HepG2 (cell line): ENCODE measurements around the gene PUS1. TPM values are rescaled to one million over a fixed set of nuclear protein-coding genes. Genes with fewer than 3 reads are reported as not detected.

ENCODE experiments used
- ATAC-seq: fragments of 200-7000 bp; cut with Tn5 transposase; 3 replicates; pipeline ENCODE4 v1.9.1; 2020; ENCODE audit warnings: mild to moderate bottlenecking, moderate library complexity
- BruUV-seq: library from RNA; stranded (reverse); fragments of 400-500 nt; replicated peaks from 2 replicates; lab custom pipeline; 2021; lab: Mats Ljungman, UMichigan
- CTCF ChIA-PET: fragments of 300-600 bp; formaldehyde crosslinking; extraction: SDS; loops from one replicate; lab custom pipeline; 2021; ENCODE audit warnings: low total read pairs, inconsistent platforms, low intra/inter-chr PET ratio; lab: Yijun Ruan, JAX
- POLR2A ChIA-PET: fragments of 350-600 bp; sonication (Branson Sonifier 250); formaldehyde crosslinking; loops from one replicate; lab custom pipeline; 2020; ENCODE audit warnings: antibody characterized with exemption, inconsistent platforms; lab: Yijun Ruan, JAX
- DNase-seq: peaks from one replicate; pipeline ENCODE4 v3.0.0-alpha.2; 2015; ENCODE audit warnings: low spot score
- FAIRE-seq: peaks from 3 replicates; lab custom pipeline; 2011; peaks lifted over from hg19 to GRCh38; lab: Jason Lieb, UNC
- H2AFZ ChIP-seq: one replicate; pipeline ENCODE4 v1.6.1; 2011; ENCODE audit warnings: low read length, inconsistent platforms
- H3K27ac ChIP-seq: fragments of 300-600 bp; 3 replicates; pipeline ENCODE4 v1.8.0; 2011; ENCODE audit warnings: mixed run types, mild to moderate bottlenecking, mixed read lengths, low read length, inconsistent platforms; ENCODE audit not compliant: insufficient read depth; ENCODE audit errors: extremely low read length
- H3K27me3 ChIP-seq, 2 experiments: fragments of 200-600 bp in 1 of 2; 2 replicates in 1 of 2; 3 replicates in 1 of 2; pipeline versions ENCODE4 v1.6.0 to v1.8.0; 2011; ENCODE audit warnings: low read length in 2 of 2, mild to moderate bottlenecking in 2 of 2, moderate library complexity in 2 of 2, inconsistent platforms in 1 of 2; ENCODE audit not compliant: insufficient read depth in 2 of 2, control insufficient read depth in 1 of 2
- H3K36me3 ChIP-seq, 2 experiments: fragments of 200-600 bp in 1 of 2; replicated peaks in 1 of 2; 2 replicates in 1 of 2; 3 replicates in 1 of 2; pipeline versions ENCODE4 v1.5.1 to v1.8.0; 2011; ENCODE audit warnings: low read length in 2 of 2, inconsistent platforms in 1 of 2; ENCODE audit not compliant: insufficient read depth in 2 of 2, control insufficient read depth in 1 of 2
- H3K4me1 ChIP-seq: 2 replicates; pipeline ENCODE4 v1.5.1; 2012; ENCODE audit warnings: low read length, inconsistent platforms; ENCODE audit not compliant: insufficient read depth
- H3K4me2 ChIP-seq: 2 replicates; pipeline ENCODE4 v1.6.0; 2011; ENCODE audit warnings: low read depth, low read length, inconsistent platforms
- H3K4me3 ChIP-seq, 3 experiments: fragments of 200-600 bp in 1 of 3; sonication (generic), shearing (Covaris generic) in 1 of 3; replicated peaks in 1 of 3; 2 replicates each; pipeline ENCODE4 v1.5.1; 2011 to 2016; ENCODE audit warnings: low read length in 3 of 3, inconsistent platforms in 2 of 3, low read depth in 2 of 3, mild to moderate bottlenecking in 2 of 3, control low read depth in 1 of 3, mixed read lengths in 1 of 3; ENCODE audit not compliant: insufficient read depth in 1 of 3
- H3K79me2 ChIP-seq: one replicate; pipeline ENCODE4 v1.6.1; 2011; ENCODE audit warnings: low read length, inconsistent platforms; ENCODE audit not compliant: insufficient read depth
- H3K9ac ChIP-seq: 2 replicates; pipeline ENCODE4 v1.6.0; 2011; ENCODE audit warnings: mild to moderate bottlenecking, low read depth, low read length, inconsistent platforms; ENCODE audit not compliant: insufficient read depth
- H3K9me3 ChIP-seq: 2 replicates; pipeline ENCODE4 v1.5.1; 2012; ENCODE audit warnings: mild to moderate bottlenecking, low read length
- H4K20me1 ChIP-seq: 2 replicates; pipeline ENCODE4 v1.6.0; 2011; ENCODE audit warnings: inconsistent platforms, mild to moderate bottlenecking, low read length, moderate library complexity; ENCODE audit not compliant: insufficient read depth
- HNRNPL ChIP-seq: fragments of 200-400 bp; formaldehyde crosslinking; IDR thresholded peaks from 2 replicates; pipeline ENCODE4 v1.6.1; 2017; ENCODE audit warnings: mild to moderate bottlenecking, low read depth, low read length
- SP4 ChIP-seq: sonication (generic); formaldehyde crosslinking; IDR thresholded peaks from 2 replicates; pipeline ENCODE4 v1.8.1; 2023; ENCODE audit warnings: mild to moderate bottlenecking, missing genetic modification reagents
- ZKSCAN8 ChIP-seq: IDR thresholded peaks from 2 replicates; pipeline ENCODE4 v1.6.1; 2016; ENCODE audit warnings: borderline replicate concordance, missing genetic modification reagents, missing compliant biosample characterization
- ZMYM2 ChIP-seq: sonication (generic); formaldehyde crosslinking; IDR thresholded peaks from 2 replicates; pipeline ENCODE4 v1.8.0; 2022; ENCODE audit warnings: mild to moderate bottlenecking, missing genetic modification reagents
- ZNF468 ChIP-seq: sonication (generic); formaldehyde crosslinking; IDR thresholded peaks from 2 replicates; pipeline ENCODE4 v1.8.0; 2022; ENCODE audit warnings: mild to moderate bottlenecking, moderate library complexity, missing genetic modification reagents
- ZNF841 ChIP-seq: sonication (generic); formaldehyde crosslinking; IDR thresholded peaks from 2 replicates; pipeline ENCODE4 v1.8.1; 2023; ENCODE audit warnings: missing genetic modification reagents, borderline replicate concordance
- WGBS: methylation state at CpG from one replicate; pipeline ENCODE4 v1.1.6; 2017; ENCODE audit warnings: low lambda C conversion rate; 5-methylcytosine and 5-hydroxymethylcytosine counted together
- in situ Hi-C: cut with HindIII; loops from 2 replicates; pipeline ENCODE4 v1.10.0; 2017; ENCODE audit warnings: low pct_unique_long_range_greater_than_20kb; ENCODE audit not compliant: extremely low pct_ligation_motif_present
- intact Hi-C: fragments of 100-400 bp; cut with micrococcal nuclease; formaldehyde crosslinking; loops from one replicate; pipeline ENCODE4 v1.10.0; 2022; ENCODE audit not compliant: unreplicated experiment
- polyA plus RNA-seq, 8 experiments: library from polyadenylated mRNA; depleted of rRNA in 3 of 8; stranded (reverse) in 7 of 8; unstranded in 1 of 8; fragments of >200 nt; fragmentation: Illumina TruSeq in 4 of 8; extraction: Trizol in 4 of 8; gene quantifications; 2 replicates each; pipeline versions ENCODE4 v1.2.1 to v1.2.3, GENCODE V29; 2011 to 2016; ENCODE audit warnings: low read depth in 4 of 8, missing spikeins in 1 of 8, mixed read lengths in 1 of 8; ENCODE audit not compliant: insufficient read depth in 1 of 8
- total RNA-seq, 5 experiments: library from RNA; depleted of rRNA; stranded (reverse); fragments of >200 nt; fragmentation: Illumina TruSeq; extraction: Trizol; gene quantifications; 2 replicates each; pipeline ENCODE4 v1.2.3, GENCODE V29; 2016; ENCODE audit warnings: low read depth in 1 of 5
- TF ChIP-seq, protein P1 (sequence below): sonication (generic); formaldehyde crosslinking; conservative IDR thresholded peaks from 2 replicates; pipeline ENCODE4 v1.8.0; 2022; ENCODE audit warnings: low read depth, missing genetic modification reagents
- TF ChIP-seq, protein P2 (sequence below): sonication (generic); formaldehyde crosslinking; conservative IDR thresholded peaks from 2 replicates; pipeline ENCODE4 v1.8.1; 2023; ENCODE audit warnings: missing genetic modification reagents

The PUS1 gene
- total and polyA plus RNA-seq, 2 of the 13 experiments (the other 11 are each of a cell fraction or from before 2014, with no cell fraction given), result 19.2 to 24.7 TPM

- DNase-seq, result no peak
- ChIA-PET CTCF (no interaction called here), POLR2A (interaction anchor here (0.8 to 1.0 kb wide), 4 partner anchors 13 to 67 kb away, joined by 3 to 6 read pairs (median 5); no protein-coding TSS in a partner anchor)
- Histone ChIP-seq H3K4me3 (no peak overlapping the region), H3K27ac (no peak overlapping the region), H3K27me3 (no peaks in the 10 kb centered on the region), H2AFZ (no peak overlapping the region), H4K20me1 (no peaks in the 10 kb centered on the region), H3K36me3 (peaks cover 4 to 7% of the 10 kb centered on the region in 2 experiments), H3K79me2 (peaks cover 16% of the 10 kb centered on the region), H3K9ac (no peak overlapping the region), H3K4me1 (peaks cover 18% of the 10 kb centered on the region), H3K9me3 (no peaks in the 10 kb centered on the region), H3K4me2 (peak overlapping the region; percentile 76; the same call in 1 of the 2 replicates)
- TF ChIP-seq HNRNPL (0 out of 2 replicates have a peak, but pooled peaks have one; percentile 45), ZNF841 (no peak), ZKSCAN8 (CRISPR knock-in tag) (no peak), ZMYM2 (CRISPR knock-in tag) (no peak), SP4 (CRISPR knock-in tag) (no peak), ZNF468 (CRISPR knock-in tag) (no peak)
- TF ChIP-seq, protein P1, sequence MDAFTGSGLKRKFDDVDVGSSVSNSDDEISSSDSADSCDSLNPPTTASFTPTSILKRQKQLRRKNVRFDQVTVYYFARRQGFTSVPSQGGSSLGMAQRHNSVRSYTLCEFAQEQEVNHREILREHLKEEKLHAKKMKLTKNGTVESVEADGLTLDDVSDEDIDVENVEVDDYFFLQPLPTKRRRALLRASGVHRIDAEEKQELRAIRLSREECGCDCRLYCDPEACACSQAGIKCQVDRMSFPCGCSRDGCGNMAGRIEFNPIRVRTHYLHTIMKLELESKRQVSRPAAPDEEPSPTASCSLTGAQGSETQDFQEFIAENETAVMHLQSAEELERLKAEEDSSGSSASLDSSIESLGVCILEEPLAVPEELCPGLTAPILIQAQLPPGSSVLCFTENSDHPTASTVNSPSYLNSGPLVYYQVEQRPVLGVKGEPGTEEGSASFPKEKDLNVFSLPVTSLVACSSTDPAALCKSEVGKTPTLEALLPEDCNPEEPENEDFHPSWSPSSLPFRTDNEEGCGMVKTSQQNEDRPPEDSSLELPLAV (CRISPR knock-in tag), result no peak
- TF ChIP-seq, protein P2, sequence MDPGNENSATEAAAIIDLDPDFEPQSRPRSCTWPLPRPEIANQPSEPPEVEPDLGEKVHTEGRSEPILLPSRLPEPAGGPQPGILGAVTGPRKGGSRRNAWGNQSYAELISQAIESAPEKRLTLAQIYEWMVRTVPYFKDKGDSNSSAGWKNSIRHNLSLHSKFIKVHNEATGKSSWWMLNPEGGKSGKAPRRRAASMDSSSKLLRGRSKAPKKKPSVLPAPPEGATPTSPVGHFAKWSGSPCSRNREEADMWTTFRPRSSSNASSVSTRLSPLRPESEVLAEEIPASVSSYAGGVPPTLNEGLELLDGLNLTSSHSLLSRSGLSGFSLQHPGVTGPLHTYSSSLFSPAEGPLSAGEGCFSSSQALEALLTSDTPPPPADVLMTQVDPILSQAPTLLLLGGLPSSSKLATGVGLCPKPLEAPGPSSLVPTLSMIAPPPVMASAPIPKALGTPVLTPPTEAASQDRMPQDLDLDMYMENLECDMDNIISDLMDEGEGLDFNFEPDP, result no peak
- 84% methylated on average over 23 of the region's 24 CpGs for WGBS
- no peak for ATAC-seq
- BruUV-seq, result TSS peak; percentile 70
- in situ Hi-C loops (no loop called here), intact Hi-C loops (loop anchor here (5.0 to 10.0 kb wide), 2 partner anchors 65 to 93 kb away; no protein-coding TSS in a partner anchor)
- no peak for FAIRE-seq
Measured at GRCh38 chr12:131927110-131928079, 1.7 kb upstream of the PUS1 start.
